Measurements from ENCODE around the gene CPNE2.
"Not testable (repeated sequence)": the region's sequence is repeated elsewhere in the genome, so short reads cannot be mapped to it uniquely, and the experiment has no call there.

The CPNE2 gene

GRCh38 chr16:57099965-57100364 is 7.6 kb downstream of the CPNE2 start:
- not testable (repeated sequence) for FAIRE-seq

- FAIRE-seq, result no peak
Observed at GRCh38 chr16:57100445-57100844, 8.1 kb downstream of the CPNE2 start.

DNA sequence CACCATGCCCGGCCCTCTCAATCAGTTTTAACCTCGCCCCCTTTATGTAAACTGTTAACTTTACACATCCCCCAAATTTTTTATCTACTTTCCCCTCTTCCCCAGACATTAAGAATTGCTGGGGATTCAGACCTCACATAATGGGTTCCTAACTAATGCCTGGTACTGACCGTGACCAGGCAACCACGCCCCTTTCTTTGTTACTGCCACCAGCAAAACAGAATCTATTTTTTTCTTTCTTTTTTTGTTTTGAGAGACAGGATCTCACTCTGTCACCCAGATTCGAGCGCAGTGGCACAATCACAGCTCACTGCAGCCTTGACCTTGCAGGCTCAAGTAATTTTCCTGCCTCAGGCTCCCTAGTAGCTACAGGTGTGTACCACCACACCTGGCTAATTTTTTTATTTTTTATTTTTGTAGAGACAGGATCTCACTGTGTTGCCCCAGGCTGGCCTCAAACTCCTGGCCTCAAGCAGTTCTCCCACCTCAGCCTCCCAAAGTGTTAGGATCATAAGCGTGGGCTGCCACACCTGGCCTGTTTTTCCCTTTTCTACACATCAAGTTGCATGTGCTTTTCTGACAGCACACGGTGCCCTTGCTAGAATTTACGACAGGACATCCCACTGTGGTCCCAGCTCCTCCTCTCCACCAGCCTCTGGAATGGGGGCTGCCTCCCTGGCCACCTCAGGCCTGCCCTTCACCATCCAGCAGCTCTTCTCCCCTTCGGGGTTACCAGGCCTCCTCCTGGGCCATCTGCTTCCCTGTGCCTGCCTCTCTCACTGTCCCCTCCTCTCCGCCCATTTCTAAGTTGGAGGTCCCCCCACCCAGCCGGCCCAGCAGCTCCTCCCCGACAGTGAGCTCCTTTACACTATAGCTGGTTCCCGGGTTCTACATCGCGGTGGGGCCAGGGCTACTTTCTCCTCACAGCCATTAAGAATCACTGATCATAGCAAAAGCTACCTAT is 10.8 kb downstream of the CPNE2 start:
- no peak for FAIRE-seq

DNA sequence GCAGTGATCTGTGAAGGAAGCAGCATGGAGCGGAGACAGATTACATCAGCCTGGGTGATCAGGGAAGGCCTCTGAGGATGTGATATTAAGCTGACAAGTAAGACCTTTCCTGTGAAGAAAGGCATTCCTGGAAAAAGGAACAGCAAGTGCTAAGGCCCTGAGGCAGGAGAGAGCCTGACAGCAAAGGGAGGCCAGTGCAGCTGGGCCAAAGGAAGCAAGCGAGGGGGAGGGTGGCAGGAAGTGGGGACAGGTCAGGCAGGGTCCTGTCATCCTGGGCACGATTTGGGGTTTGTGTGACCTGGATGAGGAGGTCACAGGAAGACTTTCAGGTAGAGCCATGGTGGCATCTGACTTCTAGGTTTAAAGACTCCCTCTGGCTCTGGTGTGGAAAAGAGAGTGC is 12.3 kb downstream of the CPNE2 start:
- FAIRE-seq, result no peak

GRCh38 chr16:57105184-57105583 is 12.8 kb downstream of the CPNE2 start:
- no peak for FAIRE-seq

- no peak for FAIRE-seq
Observed at GRCh38 chr16:57106767-57107166, 14.4 kb downstream of the CPNE2 start.

DNA sequence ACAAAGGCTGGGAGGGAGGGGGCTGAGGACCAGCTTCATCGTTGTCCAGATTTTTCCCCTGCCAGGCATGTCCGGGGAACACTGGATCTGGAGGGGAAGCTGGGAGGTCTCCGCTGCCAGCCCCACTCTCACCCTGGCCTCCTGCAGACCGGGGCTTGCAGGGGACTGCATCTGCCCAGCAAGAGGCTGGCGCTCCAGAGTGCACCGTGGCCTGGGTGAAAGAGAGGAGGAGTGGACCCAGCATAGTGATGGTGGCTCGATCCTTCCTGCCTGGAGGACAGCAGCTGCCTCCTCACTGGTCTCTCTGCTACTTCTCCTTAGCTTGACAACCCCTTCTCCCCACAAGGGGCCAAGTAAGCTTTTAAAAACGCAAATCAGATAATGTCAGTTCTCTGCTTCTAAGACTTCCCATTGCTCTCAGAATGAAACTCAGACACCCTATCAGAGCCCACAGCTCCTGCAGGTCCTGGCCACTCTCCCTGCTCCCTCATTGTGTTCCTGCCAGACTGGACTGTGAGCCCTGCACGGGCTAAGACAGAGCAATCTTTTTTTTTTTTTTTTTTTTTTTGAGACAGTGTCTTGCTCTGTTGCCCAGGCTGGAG is 15.0 kb downstream of the CPNE2 start:
- no peak for FAIRE-seq

- FAIRE-seq, result no peak
Observed at GRCh38 chr16:57108432-57108831, 16.0 kb downstream of the CPNE2 start.

DNA sequence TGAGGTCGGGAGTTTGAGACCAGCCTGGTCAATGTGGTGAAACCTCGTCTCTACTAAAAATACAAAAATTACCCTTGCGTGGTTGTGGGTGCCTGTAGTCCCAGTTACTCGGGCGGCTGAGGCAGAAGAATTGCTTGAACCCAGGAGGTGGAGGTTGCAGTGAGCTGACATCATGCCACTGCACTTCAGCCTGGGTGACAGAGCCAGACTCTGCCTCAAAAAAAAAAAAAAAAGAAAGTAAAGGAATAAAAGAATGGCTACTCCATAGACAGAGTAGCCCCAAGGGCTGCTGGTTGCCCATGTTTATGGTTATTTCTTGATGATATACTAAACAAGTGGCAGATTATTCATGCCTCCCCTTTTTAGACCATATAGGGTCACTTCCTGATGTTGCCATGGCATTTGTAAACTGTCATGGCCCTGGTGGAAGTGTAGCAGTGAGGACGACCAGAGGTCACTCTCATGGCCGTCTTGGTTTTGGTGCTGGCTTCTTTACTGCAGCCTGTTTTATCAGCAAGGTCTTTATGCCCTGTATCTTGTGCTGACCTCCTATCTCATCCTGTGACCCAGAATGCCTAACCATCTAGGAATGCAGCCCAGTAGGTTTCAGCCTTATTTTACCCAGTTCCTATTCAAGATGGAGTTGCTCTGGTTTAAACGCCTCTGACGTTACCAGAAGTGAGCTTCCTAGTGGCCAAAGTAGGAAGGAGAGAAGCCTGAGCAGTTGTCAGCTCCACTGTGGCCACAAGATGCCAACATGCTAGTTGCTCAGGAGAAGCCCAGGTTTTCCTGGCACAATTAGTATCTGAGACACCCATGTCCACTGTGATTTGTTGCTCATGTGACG is 17.1 kb downstream of the CPNE2 start:
- not testable (repeated sequence) for FAIRE-seq

GRCh38 chr16:57110937-57111336 is 18.6 kb downstream of the CPNE2 start:
- no peak for FAIRE-seq

DNA sequence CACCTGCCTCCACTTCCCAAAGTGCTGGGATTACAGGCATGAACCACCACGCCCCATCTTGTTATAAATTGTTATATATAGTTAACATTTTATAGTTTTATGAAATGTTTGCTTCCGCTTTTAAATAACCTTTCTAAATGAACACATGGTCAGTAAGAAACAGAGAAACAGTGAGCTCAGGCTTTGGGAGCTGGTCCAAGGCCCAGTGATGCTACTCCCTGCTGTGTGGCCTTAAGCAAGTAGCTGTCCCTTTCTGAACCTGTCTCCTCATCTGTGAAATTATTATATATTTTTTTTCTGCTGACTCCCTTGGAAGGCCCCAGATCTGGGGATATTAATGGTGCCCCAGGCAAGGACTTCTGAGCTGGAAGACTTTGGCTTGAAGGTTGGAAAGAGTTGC is 19.0 kb downstream of the CPNE2 start:
- FAIRE-seq, result no peak

DNA sequence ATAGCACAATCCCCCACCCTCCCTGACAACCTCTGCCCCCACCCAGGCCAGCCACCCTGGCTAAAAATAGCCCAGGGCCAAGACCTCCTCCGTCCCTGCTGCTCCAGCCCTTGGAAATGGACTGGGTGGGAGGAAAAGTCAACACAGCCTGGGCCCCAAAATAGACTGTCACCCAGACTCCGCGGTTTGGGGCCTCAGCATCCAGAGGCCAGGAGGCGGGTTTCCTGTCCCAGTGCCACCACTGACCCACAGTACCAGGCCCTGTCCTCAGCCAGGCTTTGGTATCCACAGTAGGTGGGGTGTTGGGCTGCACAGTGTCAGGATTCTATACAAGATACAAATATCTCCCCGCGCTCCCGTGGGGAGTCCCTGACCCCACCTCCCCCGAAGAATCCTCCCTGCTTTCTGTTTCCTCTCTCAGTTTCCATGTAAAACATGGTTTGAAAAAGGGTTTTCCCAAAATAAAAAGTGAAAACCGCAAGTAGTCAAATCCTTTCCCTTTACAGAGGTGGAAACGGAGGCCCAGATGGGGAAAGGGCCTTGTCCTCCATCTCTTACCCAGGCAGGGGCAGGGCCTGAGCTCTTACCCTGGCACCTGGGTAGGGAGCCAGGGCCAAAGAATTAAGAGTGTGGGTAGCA is 20.1 kb downstream of the CPNE2 start:
- FAIRE-seq, result no peak

DNA sequence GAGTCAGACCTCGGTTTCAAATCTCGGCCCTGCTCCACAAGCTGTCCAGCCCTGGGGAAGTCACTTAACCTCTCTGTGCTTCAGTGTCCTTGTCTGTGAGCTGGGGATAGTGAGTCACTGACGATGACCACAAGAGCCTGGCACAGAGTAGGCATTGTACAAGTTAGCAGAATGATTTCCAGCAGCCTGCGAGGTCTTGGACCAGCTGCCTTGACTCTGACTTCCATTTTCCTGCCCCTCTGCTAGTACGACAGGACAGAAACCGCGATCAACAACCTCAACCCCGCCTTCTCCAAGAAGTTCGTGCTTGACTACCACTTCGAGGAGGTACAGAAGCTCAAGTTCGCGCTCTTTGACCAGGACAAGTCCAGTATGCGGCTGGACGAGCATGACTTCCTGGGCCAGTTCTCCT is 20.7 kb downstream of the CPNE2 start:
- FAIRE-seq, result no peak

- FAIRE-seq, result no peak
Observed at GRCh38 chr16:57113664-57114063, 21.3 kb downstream of the CPNE2 start.

GRCh38 chr16:57115168-57115513 is 22.8 kb downstream of the CPNE2 start:
- no peak for FAIRE-seq

GRCh38 chr16:57115514-57116182 is 23.3 kb downstream of the CPNE2 start:
- FAIRE-seq, result no peak

GRCh38 chr16:57118461-57119084 is 26.2 kb downstream of the CPNE2 start:
- FAIRE-seq, result no peak

DNA sequence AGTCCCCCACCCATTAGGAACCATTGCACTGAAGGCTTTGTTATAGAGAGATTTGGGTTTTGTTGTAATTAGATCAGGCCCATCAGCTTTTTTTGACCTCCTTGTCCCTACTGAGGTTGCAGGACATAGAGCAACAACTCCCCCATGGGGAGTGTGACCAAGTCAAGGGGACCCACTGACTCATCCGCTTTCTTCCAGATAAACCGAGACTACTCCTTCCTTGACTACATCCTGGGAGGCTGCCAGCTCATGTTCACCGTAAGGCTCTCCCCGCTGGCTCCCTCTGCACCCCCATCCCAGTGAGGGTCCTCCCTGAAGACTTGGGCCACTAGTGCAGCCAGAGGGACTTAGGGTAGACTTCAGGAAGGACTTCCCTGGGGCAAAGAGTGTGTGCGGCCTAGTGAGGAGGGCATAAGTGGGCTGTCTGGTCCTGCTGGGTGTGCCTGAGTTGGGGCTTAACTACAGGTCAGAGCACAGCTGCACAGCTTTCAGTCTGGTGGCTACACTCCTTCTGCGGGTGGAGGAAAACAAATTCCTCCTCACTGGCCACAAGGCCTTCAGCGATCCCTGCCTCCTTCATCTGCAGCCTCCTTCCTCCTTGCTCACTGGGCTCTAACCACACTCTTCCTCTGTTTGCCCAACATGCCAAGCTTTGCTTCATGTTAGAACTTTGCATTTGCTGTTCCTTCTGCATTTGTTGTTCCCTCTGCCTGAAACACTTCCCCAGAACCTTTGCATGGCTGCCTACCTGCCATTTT is 31.0 kb downstream of the CPNE2 start:
- FAIRE-seq, result no peak

DNA sequence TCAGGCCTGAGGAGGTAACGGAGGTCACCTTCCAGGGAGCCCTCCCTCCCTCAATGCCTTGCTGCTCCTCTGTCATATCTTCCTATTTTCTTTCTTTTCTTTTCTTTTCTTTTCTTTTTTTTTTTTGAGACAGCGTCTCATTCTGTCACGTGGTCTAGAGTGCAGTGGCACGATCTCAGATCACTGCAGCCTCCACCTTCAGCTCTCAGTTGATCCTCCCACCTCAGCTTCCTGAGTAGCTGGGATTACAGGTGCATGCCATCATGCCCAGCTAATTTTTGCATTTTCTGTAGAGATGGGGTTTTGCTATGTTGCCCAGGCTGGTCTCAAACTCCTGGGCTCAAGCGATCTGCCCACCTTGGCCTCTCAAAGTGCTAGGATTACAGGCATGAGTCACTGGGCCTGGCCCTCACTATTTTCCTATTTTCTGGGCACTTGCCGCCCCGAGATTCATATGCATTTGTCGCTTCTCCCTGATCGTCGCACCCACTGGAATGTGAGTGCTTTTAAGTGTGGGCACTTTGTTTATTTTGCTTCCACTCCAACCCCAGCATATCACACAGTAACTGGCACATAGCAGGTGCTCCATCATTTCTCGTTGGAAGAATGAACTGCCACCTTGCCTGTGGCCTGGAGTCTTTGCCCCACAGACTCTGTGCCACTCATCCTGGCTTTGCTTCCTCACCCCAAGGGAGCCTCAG is 31.7 kb downstream of the CPNE2 start:
- FAIRE-seq, result no peak

DNA sequence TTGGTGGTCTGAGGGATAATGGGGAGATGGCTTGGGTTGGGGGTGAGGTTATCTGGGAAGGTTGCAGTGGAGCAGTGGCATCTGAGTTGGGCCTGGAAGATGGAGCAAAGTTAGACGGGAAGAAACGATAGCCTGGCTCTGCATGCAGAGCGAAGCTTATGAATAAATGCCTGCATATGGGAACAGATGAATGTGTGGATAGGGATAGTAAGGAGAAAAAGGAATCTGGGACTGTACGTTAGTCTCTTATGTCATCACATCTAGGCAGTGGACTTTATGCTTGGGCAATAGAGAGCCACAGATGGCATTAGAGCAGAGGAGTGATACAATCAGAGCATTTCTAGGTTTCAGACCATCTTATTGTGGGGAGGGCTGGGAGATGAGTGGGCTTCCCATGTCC is 33.0 kb downstream of the CPNE2 start:
- FAIRE-seq, result no peak
